CD4-positive, alpha-beta T cell treated with Interleukin-2 at 100 ng/mL for 4 hours (primary cell): ENCODE results near the gene TBKBP1.

Experiments used
- DNase-seq: peaks from one replicate; pipeline ENCODE4 v3.0.0-alpha.2; 2020; ENCODE audit warnings: low spot score

TBKBP1 gene

DNA sequence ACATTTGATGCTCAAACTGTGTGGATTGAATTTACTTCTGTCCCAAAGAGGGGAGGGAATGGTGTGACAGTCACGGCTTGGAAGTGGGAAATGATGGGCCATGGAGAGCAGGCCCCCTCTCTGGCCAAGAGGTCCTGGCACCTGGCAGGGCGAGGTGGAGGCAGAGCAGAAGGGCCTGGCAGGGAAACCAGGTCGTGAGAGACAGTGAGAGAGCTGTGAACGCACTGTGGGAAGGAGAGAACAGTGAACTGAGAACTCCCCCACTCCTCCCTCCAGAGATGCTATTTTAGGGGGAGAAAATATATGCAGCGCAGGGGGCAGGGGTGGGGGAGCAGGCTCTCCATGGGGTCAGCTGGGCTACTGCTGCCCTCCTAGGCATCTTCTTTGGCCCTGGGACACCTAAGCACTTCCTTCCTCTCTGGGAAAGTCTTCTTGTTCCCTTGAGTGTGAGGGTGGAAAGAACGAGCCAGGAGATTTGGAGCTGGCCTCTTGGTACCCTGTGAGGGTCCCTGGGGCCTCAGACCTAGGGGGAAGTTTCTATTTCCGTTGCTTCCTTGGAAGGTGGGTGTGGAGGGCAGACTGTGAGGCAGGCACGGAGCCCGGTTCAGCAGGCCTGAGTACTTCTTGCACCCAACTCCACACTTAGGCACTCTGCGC lies 21.8 kb downstream of the TBKBP1 start:
- no peak for DNase-seq

GRCh38 chr17:47716375-47716774 lies 22.4 kb downstream of the TBKBP1 start:
- no peak for DNase-seq

DNA sequence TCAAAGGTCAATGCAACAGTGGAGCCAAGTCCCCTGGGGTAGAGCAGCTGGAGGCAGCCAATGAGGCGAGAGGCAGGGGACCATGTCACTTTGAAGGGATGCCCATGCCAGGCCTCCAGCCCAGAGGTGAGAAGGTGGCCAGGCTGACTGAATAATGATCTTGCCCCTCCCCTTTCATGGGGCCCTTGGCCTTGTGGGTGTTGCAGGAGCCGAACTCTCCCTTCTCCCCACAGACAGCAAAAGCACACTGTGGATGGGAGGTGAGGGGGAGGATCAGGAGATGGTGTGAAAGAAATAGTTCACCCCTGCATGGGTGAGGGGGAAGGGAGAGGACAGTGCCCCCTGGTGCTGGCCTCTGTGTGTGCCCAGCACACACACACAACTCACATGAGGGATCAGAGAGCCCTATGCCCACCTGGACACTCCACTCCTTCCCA lies 23.3 kb downstream of the TBKBP1 start:
- no peak for DNase-seq

GRCh38 chr17:47717979-47718621 lies 24.1 kb downstream of the TBKBP1 start:
- no peak for DNase-seq

- no peak for DNase-seq
Measured at GRCh38 chr17:47718634-47719405, 24.9 kb downstream of the TBKBP1 start.

- peak; percentile 74 for DNase-seq
Measured at GRCh38 chr17:47719411-47720152, 25.6 kb downstream of the TBKBP1 start.

GRCh38 chr17:47720196-47720595 lies 26.2 kb downstream of the TBKBP1 start:
- no peak for DNase-seq

- DNase-seq = peak; percentile 87
Measured at GRCh38 chr17:47720754-47721533, 27.0 kb downstream of the TBKBP1 start.

- no peak for DNase-seq
Measured at GRCh38 chr17:47721725-47722124, 27.8 kb downstream of the TBKBP1 start.

GRCh38 chr17:47724705-47725104 lies 30.7 kb downstream of the TBKBP1 start:
- DNase-seq = no peak

DNA sequence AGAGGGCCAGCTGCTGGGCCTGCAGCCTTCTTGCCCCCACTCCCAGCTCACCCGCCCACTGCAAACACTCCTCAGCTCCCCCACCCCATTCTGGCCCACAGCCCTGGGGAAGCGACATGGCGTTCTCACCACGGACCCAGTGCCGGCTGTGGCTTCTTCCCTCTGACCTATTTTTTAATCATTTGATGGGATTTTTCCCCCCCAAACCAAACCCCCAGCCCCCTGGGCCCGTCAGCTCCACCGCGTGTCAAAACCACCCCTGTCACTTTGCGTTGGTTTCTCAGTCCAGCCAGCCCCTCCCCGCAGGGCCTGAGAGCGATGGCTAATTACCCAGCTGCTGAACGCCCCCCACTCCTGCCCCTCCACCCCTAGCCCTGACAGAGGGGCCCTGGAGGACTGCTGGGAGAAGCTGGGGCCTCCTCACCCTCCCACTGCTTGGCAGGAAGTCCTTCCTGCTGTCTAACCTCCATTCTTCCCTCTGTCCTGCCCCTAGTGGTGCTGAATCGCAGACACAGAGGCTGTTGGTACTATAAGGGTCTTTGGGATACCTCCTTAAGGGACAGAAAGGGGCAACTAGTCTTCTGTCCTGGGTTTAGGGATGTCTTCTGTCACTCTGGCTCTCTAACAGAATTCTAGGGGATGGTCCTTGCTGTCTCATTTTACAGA lies 31.6 kb downstream of the TBKBP1 start:
- DNase-seq = no peak

- no peak for DNase-seq
Measured at GRCh38 chr17:47726796-47727703, 33.1 kb downstream of the TBKBP1 start.

DNA sequence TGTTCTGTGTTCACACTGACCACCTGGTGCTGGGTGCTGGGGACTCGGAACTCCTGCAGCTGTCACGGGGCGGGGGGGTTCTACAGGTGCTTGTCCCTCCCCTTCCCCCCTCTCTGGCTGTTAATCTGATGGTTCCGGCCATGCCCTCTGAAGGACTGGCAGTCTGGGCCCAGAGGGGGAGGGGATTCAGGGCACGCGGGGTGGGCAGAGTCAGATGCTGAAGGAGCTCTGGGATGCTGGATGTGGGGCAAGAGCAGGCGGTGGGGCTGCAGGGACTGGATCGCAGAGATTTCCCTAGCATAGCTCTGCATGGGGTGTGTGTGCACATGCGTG lies 33.7 kb downstream of the TBKBP1 start:
- DNase-seq = no peak

GRCh38 chr17:47728214-47728877 lies 34.4 kb downstream of the TBKBP1 start:
- no peak for DNase-seq

DNA sequence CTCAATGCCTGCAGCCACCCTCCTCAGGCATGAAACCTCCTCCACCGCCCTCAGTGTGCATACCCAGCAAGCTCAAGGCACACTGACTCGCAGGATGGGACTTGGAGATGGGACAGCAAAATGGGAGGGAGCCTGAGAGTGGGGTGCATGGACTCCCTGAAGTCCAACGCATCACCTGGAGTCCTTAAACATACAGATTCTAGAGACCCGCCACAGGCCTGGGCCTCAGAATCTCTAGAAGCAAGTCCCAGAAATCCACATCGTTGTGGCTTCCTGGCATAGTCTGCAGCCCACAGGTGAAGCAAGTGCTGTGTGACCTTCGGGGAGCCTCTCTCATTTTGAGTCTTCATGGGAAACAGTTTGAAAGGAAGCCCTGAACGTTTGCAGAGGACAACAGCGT lies 35.5 kb downstream of the TBKBP1 start:
- DNase-seq = no peak

DNA sequence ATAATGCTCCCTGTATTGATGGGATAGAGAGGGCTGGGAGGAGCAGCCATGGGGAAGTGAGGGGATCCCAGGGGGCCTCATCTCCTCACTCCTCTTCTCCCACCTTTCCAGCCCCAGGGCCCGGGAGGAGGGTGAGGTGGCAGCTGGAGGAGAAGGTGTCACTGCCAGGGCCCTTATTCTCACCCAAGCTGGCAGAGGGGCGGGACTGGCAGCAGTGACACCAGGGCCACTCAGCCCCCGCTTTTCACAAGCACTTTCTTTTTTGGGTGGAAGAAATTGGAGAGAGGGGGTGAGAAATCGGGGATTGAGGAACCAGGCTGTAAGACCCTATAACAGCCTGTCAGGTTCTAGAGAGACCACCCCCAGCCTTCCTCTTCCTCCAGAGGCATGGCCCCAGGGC lies 36.7 kb downstream of the TBKBP1 start:
- no peak for DNase-seq

- DNase-seq = no peak
Measured at GRCh38 chr17:47731396-47731795, 37.4 kb downstream of the TBKBP1 start.

DNA sequence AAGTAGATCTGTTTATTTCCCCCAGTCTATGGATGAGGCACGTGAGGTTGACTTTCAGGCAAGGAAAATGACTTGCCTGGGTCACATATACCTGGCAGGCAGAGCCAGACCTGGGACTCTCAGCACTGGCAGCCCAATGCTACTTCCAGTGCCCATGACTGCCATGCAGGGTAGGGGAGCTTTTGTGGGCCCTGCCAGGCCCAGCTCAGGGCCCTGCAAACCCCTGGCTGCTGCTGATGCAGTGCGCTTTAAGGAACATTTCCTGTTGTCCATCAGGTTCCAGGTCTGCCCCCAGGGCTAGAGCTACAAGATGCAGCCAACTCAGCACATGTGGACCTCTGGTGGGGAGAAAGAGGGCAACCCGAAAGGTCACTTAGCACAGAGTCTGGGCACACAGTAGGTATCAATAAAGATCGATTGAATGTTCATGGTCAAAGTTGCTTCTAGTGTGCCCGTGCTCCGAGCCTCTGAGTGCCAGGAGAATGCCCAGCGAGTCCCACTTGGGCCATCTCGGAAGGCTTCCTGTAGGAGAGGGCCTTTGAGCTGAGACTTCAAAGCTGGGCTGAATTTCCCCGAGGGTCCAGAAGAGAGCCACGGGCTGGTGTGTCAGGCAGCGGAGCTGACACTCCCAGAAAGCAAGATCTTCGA lies 38.6 kb downstream of the TBKBP1 start:
- no peak for DNase-seq

GRCh38 chr17:47733047-47733673 lies 39.2 kb downstream of the TBKBP1 start, which contains the start of gene TBX21:
Gene TBX21, plus strand, starts transcription at chr17:47733236. Its CDS starts 219 bp downstream, at chr17:47733455.
- DNase-seq = peak; percentile 94
